ENCODE measurements around the gene ZNF296. TPM values are rescaled to one million over a fixed set of nuclear protein-coding genes. Genes with fewer than 3 reads are reported as not detected.

ZNF296 gene
- total RNA-seq, 1 donor from 2014 or later, result 3.0 TPM

- Histone ChIP-seq H3K9ac (ENCODE audit: low read length) (no peak overlapping the region), H3K27ac (ENCODE audit: low read depth, low read length) (no peak overlapping the region), H3K27me3 (ENCODE audit: insufficient read depth, low read length) (no peaks in the 10 kb centered on the region), H3K4me2 (ENCODE audit: low read length) (no peak overlapping the region), H4K20me1 (ENCODE audit: insufficient read depth, low read length) (peaks cover 19% of the 10 kb centered on the region), H2AFZ (ENCODE audit: low read depth, low read length) (no peak overlapping the region), H3K79me2 (ENCODE audit: insufficient read depth, low read length) (peaks cover 12% of the 10 kb centered on the region), H3K9me3 (ENCODE audit: insufficient read depth, low read depth, low read length) (no peaks in the 10 kb centered on the region), H3K4me1 (ENCODE audit: insufficient read depth, low read length) (no peaks in the 10 kb centered on the region), H3K36me3 (ENCODE audit: insufficient read depth, low read length) (peaks cover 19% of the 10 kb centered on the region), H3K4me3 (ENCODE audit: insufficient read depth, low read depth, low read length) (no peak overlapping the region)
- H3K4me1 Mint-ChIP-seq (ENCODE audit: low read depth, unreplicated experiment), result no peaks in the 10 kb centered on the region
- H3K4me3 Mint-ChIP-seq (ENCODE audit: unreplicated experiment), result no peak overlapping the region
- FAIRE-seq (no peak), DNase-seq (ENCODE audit: low read depth) (no peak)
- no peak for TF ChIP-seq EZH2 (IDR thresholded peaks at IDR 0.05; ENCODE audit: insufficient read depth, low read length)
- TF ChIP-seq CTCF (IDR thresholded peaks at IDR 0.05; ENCODE audit: insufficient read depth, low read depth, low read length), result no peak
- no peaks in the 10 kb centered on the region for H3K27me3 Mint-ChIP-seq (ENCODE audit: low read depth, unreplicated experiment)
- H3K9me3 Mint-ChIP-seq (ENCODE audit: unreplicated experiment), result no peaks in the 10 kb centered on the region
- peaks cover 20% of the 10 kb centered on the region for H3K36me3 Mint-ChIP-seq (ENCODE audit: low read depth, unreplicated experiment)
- H3K27ac Mint-ChIP-seq (ENCODE audit: unreplicated experiment), result no peak overlapping the region
These were observed 8.2 kb downstream of the ZNF296 start for GRCh38 chr19:45068041-45068440.

- Histone ChIP-seq H3K79me2 (ENCODE audit: insufficient read depth, low read length) (peaks cover 12% of the 10 kb centered on the region), H3K4me1 (ENCODE audit: insufficient read depth, low read length) (no peaks in the 10 kb centered on the region), H3K27me3 (ENCODE audit: insufficient read depth, low read length) (no peaks in the 10 kb centered on the region), H3K9me3 (ENCODE audit: insufficient read depth, low read depth, low read length) (no peaks in the 10 kb centered on the region), H4K20me1 (ENCODE audit: insufficient read depth, low read length) (peaks cover 19% of the 10 kb centered on the region), H3K4me3 (ENCODE audit: insufficient read depth, low read depth, low read length) (no peak overlapping the region), H2AFZ (ENCODE audit: low read depth, low read length) (no peak overlapping the region), H3K27ac (ENCODE audit: low read depth, low read length) (no peak overlapping the region), H3K9ac (ENCODE audit: low read length) (no peak overlapping the region), H3K36me3 (ENCODE audit: insufficient read depth, low read length) (peaks cover 23% of the 10 kb centered on the region), H3K4me2 (ENCODE audit: low read length) (no peak overlapping the region)
- no peak for DNase-seq (ENCODE audit: low read depth)
- no peak for FAIRE-seq
- Mint-ChIP-seq H3K9me3 (ENCODE audit: unreplicated experiment) (no peaks in the 10 kb centered on the region), H3K27ac (ENCODE audit: unreplicated experiment) (no peak overlapping the region), H3K4me3 (ENCODE audit: unreplicated experiment) (no peak overlapping the region), H3K36me3 (ENCODE audit: low read depth, unreplicated experiment) (peaks cover 23% of the 10 kb centered on the region), H3K27me3 (ENCODE audit: low read depth, unreplicated experiment) (no peaks in the 10 kb centered on the region), H3K4me1 (ENCODE audit: low read depth, unreplicated experiment) (no peaks in the 10 kb centered on the region)
- TF ChIP-seq EZH2 (IDR thresholded peaks at IDR 0.05; ENCODE audit: insufficient read depth, low read length), result no peak
- no peak for TF ChIP-seq CTCF (IDR thresholded peaks at IDR 0.05; ENCODE audit: insufficient read depth, low read depth, low read length)
These were observed 9.2 kb downstream of the ZNF296 start for GRCh38 chr19:45066921-45067661.
